Vagina (tissue), 2 donors: ENCODE measurements around the gene NSUN2.

Experiments used
- POLR2AphosphoS5 ChIP-seq, 2 donors: sonication (generic); formaldehyde crosslinking; IDR thresholded peaks; one replicate each; pipeline ENCODE4 v1.9.0; 2017; ENCODE audit warnings: antibody characterized with exemption in 2 of 2, mild to moderate bottlenecking in 2 of 2, low read depth in 1 of 2; ENCODE audit not compliant: insufficient read depth in 1 of 2
- TF ChIP-seq, protein P1 (sequence below), 3 experiments: fragments of 450-650 bp in 2 of 3; fragments of 200-600 bp in 1 of 3; sonication (generic) in 1 of 3; IDR thresholded peaks; one replicate each; pipeline ENCODE4 v1.5.1; 2017 to 2019; ENCODE audit warnings: antibody characterized with exemption in 3 of 3, mild to moderate bottlenecking in 2 of 3, moderate library complexity in 2 of 3

DNA sequence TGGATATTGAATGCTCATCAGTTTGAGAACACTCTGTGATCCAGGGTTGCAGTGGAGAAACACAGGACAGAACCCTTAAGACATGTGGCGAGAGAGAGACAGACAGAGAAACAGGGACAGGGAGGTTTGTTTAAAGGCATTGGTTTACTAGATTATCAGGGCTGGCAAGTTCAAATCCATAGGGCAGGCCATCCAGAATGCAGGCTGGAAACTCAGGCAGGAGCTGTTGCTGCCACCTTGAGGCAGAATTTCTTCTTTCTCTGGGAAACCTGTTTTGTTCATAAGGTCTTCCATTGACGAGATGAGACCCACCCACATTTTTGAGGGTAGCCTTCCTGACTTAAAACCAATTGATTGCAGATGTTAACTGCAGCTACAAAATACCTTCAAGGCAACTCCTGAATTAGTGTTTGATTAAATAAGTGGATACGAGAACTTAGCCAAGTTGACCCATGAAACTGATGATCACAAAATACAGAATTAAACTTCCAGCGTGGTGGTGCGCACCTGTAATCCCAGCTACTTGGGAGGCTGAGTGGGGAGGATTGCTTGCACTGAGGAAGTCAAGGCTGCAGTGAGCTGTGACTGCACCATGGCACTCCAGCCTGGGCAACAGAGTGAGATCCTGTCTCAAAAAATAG is 55.9 kb downstream of the NSUN2 start:
- TF ChIP-seq, protein P1, sequence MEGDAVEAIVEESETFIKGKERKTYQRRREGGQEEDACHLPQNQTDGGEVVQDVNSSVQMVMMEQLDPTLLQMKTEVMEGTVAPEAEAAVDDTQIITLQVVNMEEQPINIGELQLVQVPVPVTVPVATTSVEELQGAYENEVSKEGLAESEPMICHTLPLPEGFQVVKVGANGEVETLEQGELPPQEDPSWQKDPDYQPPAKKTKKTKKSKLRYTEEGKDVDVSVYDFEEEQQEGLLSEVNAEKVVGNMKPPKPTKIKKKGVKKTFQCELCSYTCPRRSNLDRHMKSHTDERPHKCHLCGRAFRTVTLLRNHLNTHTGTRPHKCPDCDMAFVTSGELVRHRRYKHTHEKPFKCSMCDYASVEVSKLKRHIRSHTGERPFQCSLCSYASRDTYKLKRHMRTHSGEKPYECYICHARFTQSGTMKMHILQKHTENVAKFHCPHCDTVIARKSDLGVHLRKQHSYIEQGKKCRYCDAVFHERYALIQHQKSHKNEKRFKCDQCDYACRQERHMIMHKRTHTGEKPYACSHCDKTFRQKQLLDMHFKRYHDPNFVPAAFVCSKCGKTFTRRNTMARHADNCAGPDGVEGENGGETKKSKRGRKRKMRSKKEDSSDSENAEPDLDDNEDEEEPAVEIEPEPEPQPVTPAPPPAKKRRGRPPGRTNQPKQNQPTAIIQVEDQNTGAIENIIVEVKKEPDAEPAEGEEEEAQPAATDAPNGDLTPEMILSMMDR (IDR thresholded peaks at IDR 0.05): peak in 2 of 3 experiments; percentile 38 to 43
- no peak for TF ChIP-seq POLR2AphosphoS5 (IDR thresholded peaks at IDR 0.05; ENCODE audit: insufficient read depth in 1 of 2, low read depth in 1 of 2)
